Epithelial cell of prostate (primary cell): ENCODE data around the gene DIO2.

Experiments used
- DNase-seq: peaks from one replicate; pipeline ENCODE4 v3.0.0-alpha.2; 2011; ENCODE audit warnings: low read depth, low spot score
- H3K27ac ChIP-seq: fragments of 450-650 bp; 2 replicates; pipeline ENCODE4 v1.5.1; 2017; ENCODE audit warnings: mild to moderate bottlenecking

The DIO2 gene

GRCh38 chr14:80211153-80212022 lies at the start of gene DIO2:
Gene DIO2, minus strand, starts transcription at chr14:80211504. Its CDS starts 32 bp downstream, at chr14:80211472.
- no peak within 1 kb of the TSS for H3K27ac ChIP-seq
- no peak for DNase-seq

- no peak for DNase-seq
- H3K27ac ChIP-seq = no peak overlapping the region
Observed at GRCh38 chr14:80260645-80261044, 49.3 kb upstream of the DIO2 start.

GRCh38 chr14:80239631-80240030 lies 28.3 kb upstream of the DIO2 start:
- H3K27ac ChIP-seq = no peak overlapping the region
- no peak for DNase-seq

GRCh38 chr14:80237143-80237542 lies 25.8 kb upstream of the DIO2 start:
- no peak overlapping the region for H3K27ac ChIP-seq
- no peak for DNase-seq

GRCh38 chr14:80233470-80234089 lies 22.3 kb upstream of the DIO2 start:
- no peak for DNase-seq
- no peak overlapping the region for H3K27ac ChIP-seq

GRCh38 chr14:80231702-80232101 lies 20.4 kb upstream of the DIO2 start:
- DNase-seq = no peak
- no peak overlapping the region for H3K27ac ChIP-seq

- DNase-seq = no peak
- H3K27ac ChIP-seq = no peak overlapping the region
Observed at GRCh38 chr14:80223696-80224465, 12.6 kb upstream of the DIO2 start.

GRCh38 chr14:80216818-80217217 lies 5.5 kb upstream of the DIO2 start:
- H3K27ac ChIP-seq = no peak overlapping the region
- no peak for DNase-seq

- no peak for DNase-seq
- no peak overlapping the region for H3K27ac ChIP-seq
Observed at GRCh38 chr14:80215756-80216581, 4.7 kb upstream of the DIO2 start.

- no peak overlapping the region for H3K27ac ChIP-seq
- no peak for DNase-seq
Observed at GRCh38 chr14:80215081-80215480, 3.8 kb upstream of the DIO2 start.

- H3K27ac ChIP-seq = no peak overlapping the region
- no peak for DNase-seq
Observed at GRCh38 chr14:80213602-80214001, 2.3 kb upstream of the DIO2 start.

GRCh38 chr14:80212023-80212397 lies 706 bp upstream of the DIO2 start:
- no peak overlapping the region for H3K27ac ChIP-seq
- no peak for DNase-seq

- H3K27ac ChIP-seq = no peak overlapping the region
- DNase-seq = no peak
Observed at GRCh38 chr14:80208461-80208860, 2.8 kb downstream of the DIO2 start.

- no peak for DNase-seq
- no peak overlapping the region for H3K27ac ChIP-seq
Observed at GRCh38 chr14:80206351-80207080, 4.8 kb downstream of the DIO2 start.

GRCh38 chr14:80202888-80203562 lies 8.3 kb downstream of the DIO2 start:
- H3K27ac ChIP-seq = no peak overlapping the region
- no peak for DNase-seq

- no peak overlapping the region for H3K27ac ChIP-seq
- DNase-seq = no peak
Observed at GRCh38 chr14:80200093-80200492, 11.2 kb downstream of the DIO2 start.

- DNase-seq = no peak
Observed at GRCh38 chr14:80188571-80188970, 22.7 kb downstream of the DIO2 start.

GRCh38 chr14:80186301-80186800 lies 25.0 kb downstream of the DIO2 start:
- no peak overlapping the region for H3K27ac ChIP-seq
- no peak for DNase-seq

More at GRCh38 chr14:80188571-80188970, 22.7 kb downstream of the DIO2 start:
- no peak overlapping the region for H3K27ac ChIP-seq

GRCh38 chr14:80176893-80177292 lies 34.4 kb downstream of the DIO2 start:
- H3K27ac ChIP-seq = no peak overlapping the region
- DNase-seq = no peak
